Nephron progenitor cell (in vitro differentiated cells): Measurements from ENCODE around the gene FBXL17.

Experiments used
- DNase-seq: peaks from one replicate; pipeline ENCODE4 v3.0.0; 2021
- H3K27ac Mint-ChIP-seq: 2 replicates; pipeline ENCODE4 v1.8.0; 2021; ENCODE audit warnings: mild to moderate bottlenecking, moderate library complexity, mixed read lengths
- H3K27me3 Mint-ChIP-seq: 2 replicates; pipeline ENCODE4 v1.8.0; 2021; ENCODE audit warnings: mild to moderate bottlenecking, low read depth, mixed read lengths; ENCODE audit not compliant: poor library complexity
- H3K36me3 Mint-ChIP-seq: 2 replicates; pipeline ENCODE4 v1.8.0; 2021; ENCODE audit warnings: low read depth, mixed read lengths
- H3K4me1 Mint-ChIP-seq: 2 replicates; pipeline ENCODE4 v1.8.0; 2021; ENCODE audit warnings: mixed read lengths
- H3K4me3 Mint-ChIP-seq: 2 replicates; pipeline ENCODE4 v1.8.0; 2021; ENCODE audit warnings: mild to moderate bottlenecking, moderate library complexity, mixed read lengths
- H3K9me3 Mint-ChIP-seq: 2 replicates; pipeline ENCODE4 v1.8.0; 2021; ENCODE audit warnings: mild to moderate bottlenecking, moderate library complexity, mixed read lengths
- TF ChIP-seq, protein P1 (sequence below): fragments of 200-600 bp; sonication (generic); IDR thresholded peaks from 2 replicates; pipeline ENCODE4 v1.5.0; 2021; ENCODE audit warnings: antibody characterized with exemption

The FBXL17 gene

DNA sequence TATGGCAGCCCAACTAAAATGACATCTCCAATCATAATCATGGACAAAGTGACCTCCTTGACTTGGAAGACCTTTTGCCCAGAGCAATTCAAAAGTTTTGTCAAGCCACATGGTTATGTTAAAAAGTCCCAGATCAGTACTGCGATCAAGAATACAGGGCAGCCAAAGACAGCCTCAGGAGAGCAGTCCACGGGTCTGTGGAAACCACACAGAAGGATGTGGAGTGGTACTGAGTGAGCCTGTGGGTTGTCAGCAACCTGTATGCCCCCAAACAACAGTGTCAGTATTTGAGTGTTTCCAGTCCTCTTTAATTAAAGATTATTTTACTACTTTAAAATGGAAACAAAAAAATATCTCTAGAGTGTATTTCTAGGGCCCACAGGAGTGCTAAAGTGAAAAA is 365.8 kb downstream of the FBXL17 start:
- no peaks in the 10 kb centered on the region for H3K27me3 Mint-ChIP-seq
- H3K9me3 Mint-ChIP-seq = no peaks in the 10 kb centered on the region
- H3K27ac Mint-ChIP-seq = no peak overlapping the region
- H3K4me3 Mint-ChIP-seq = no peak overlapping the region
- peaks cover 8% of the 10 kb centered on the region for H3K36me3 Mint-ChIP-seq
- TF ChIP-seq, protein P1, sequence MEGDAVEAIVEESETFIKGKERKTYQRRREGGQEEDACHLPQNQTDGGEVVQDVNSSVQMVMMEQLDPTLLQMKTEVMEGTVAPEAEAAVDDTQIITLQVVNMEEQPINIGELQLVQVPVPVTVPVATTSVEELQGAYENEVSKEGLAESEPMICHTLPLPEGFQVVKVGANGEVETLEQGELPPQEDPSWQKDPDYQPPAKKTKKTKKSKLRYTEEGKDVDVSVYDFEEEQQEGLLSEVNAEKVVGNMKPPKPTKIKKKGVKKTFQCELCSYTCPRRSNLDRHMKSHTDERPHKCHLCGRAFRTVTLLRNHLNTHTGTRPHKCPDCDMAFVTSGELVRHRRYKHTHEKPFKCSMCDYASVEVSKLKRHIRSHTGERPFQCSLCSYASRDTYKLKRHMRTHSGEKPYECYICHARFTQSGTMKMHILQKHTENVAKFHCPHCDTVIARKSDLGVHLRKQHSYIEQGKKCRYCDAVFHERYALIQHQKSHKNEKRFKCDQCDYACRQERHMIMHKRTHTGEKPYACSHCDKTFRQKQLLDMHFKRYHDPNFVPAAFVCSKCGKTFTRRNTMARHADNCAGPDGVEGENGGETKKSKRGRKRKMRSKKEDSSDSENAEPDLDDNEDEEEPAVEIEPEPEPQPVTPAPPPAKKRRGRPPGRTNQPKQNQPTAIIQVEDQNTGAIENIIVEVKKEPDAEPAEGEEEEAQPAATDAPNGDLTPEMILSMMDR = no peak
- no peak for DNase-seq
- H3K4me1 Mint-ChIP-seq = peaks cover 3% of the 10 kb centered on the region

DNA sequence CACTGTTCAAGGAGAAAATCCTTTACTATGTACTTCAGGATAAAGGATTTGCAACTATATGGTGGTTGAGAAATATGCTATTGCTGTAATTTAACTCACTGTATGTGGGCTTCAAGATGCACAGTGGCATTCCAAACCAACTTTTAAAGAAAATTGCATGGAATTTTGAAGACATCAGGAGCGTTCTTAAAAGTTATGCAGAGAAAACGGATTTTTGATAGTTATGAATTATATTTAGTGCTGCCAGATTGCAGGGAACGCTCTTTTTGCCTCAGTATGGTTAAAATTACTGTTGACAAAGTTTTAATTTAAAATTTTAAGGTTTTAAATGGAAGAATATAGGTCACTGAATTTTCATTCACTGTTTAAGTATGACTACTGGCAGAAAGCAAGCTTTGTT is 375.1 kb downstream of the FBXL17 start:
- Mint-ChIP-seq H3K27me3 (peaks cover 4% of the 10 kb centered on the region), H3K4me3 (no peak overlapping the region), H3K36me3 (peaks cover 11% of the 10 kb centered on the region), H3K4me1 (peaks cover 5% of the 10 kb centered on the region), H3K27ac (no peak overlapping the region), H3K9me3 (no peaks in the 10 kb centered on the region)
- DNase-seq = no peak
- TF ChIP-seq, protein P1 = no peak

DNA sequence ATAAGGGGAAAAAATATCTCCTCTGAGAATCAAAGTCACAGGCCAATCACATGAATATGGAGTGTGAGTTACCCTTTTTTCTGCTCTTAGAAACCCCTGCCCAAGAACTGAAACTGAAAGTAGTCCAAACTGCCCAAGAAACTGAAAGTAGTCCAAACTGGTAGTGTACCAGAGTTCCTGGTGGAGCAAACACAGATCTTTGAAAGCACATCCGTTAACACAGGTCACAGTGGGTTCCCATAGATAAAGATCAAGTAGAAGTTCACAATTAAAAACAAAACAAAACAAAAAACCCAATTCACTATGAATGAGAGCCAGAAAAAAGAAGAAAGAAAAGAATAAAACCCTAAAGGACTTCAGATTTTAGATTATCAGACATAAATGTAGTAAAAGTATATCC is 378.7 kb downstream of the FBXL17 start:
- H3K27ac Mint-ChIP-seq = no peak overlapping the region

GRCh38 chr5:108001222-108001621 is 380.7 kb downstream of the FBXL17 start:
- no peak for DNase-seq
- Mint-ChIP-seq H3K4me3 (no peak overlapping the region), H3K9me3 (no peaks in the 10 kb centered on the region)

More for the DNA sequence above, 378.7 kb downstream of the FBXL17 start:
- H3K9me3 Mint-ChIP-seq = no peaks in the 10 kb centered on the region
- H3K27me3 Mint-ChIP-seq = peaks cover 4% of the 10 kb centered on the region
- TF ChIP-seq, protein P1 = no peak
- DNase-seq = no peak
- H3K36me3 Mint-ChIP-seq = no peaks in the 10 kb centered on the region
- H3K4me3 Mint-ChIP-seq = no peak overlapping the region
- no peaks in the 10 kb centered on the region for H3K4me1 Mint-ChIP-seq

GRCh38 chr5:107997338-107997980 is 384.4 kb downstream of the FBXL17 start:
- Mint-ChIP-seq H3K27ac (peak overlapping the region; percentile 80), H3K4me1 (peaks cover 7% of the 10 kb centered on the region), H3K27me3 (no peaks in the 10 kb centered on the region), H3K9me3 (no peaks in the 10 kb centered on the region), H3K36me3 (no peaks in the 10 kb centered on the region), H3K4me3 (no peak overlapping the region)
- TF ChIP-seq, protein P1 = no peak
- no peak for DNase-seq

More at GRCh38 chr5:108001222-108001621, 380.7 kb downstream of the FBXL17 start:
- peaks cover 7% of the 10 kb centered on the region for H3K4me1 Mint-ChIP-seq
- no peaks in the 10 kb centered on the region for H3K36me3 Mint-ChIP-seq
- TF ChIP-seq, protein P1 = no peak
- no peak overlapping the region for H3K27ac Mint-ChIP-seq
- H3K27me3 Mint-ChIP-seq = peaks cover 4% of the 10 kb centered on the region

GRCh38 chr5:107993341-107993740 is 388.6 kb downstream of the FBXL17 start:
- Mint-ChIP-seq H3K27ac (no peak overlapping the region), H3K4me1 (peaks cover 7% of the 10 kb centered on the region), H3K36me3 (no peaks in the 10 kb centered on the region), H3K27me3 (no peaks in the 10 kb centered on the region), H3K9me3 (no peaks in the 10 kb centered on the region), H3K4me3 (no peak overlapping the region)
- TF ChIP-seq, protein P1 = no peak
- DNase-seq = no peak
